Measurements from ENCODE around the gene GIMAP8.

DNA sequence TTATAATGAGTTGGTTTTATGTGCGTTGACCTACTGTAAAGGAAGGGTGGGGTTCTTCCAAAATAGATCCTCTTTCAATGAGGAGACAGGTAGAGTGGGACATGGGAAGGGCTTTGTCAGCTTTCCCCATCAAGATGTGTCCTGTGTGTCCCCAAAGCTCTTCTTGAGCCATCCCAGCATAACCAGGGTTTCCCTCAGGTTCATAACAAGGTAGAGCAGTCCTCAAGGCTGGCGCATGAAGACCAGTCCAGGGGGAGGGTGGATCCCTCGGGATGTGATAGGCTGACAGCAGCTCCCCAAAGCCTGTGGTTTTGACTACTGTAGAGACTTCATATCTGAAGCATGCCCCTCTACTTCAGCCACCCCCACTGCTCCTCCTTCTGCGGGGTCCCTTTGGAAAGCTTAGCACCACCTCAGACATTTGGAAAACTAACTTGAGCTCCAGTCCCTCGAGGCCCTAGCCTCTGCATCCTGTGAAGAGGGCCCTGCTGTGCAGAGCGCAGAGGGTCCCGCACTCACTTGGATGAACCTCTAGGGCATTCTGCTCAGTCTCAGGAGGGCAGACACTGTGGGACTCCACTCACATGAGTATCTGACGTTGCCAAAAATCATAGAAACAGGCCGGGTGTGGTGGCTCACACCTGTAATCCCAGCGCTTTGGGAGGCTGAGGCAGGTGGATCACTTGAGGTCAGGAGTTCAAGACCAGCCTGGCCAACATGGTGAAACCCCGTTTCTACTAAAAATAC is 1.1 kb upstream of the GIMAP8 start:
- no peak for TF ChIP-seq EZH2 (IDR thresholded peaks at IDR 0.05; ENCODE audit: insufficient read depth, poor library complexity, severe bottlenecking)
- no peak for TF ChIP-seq EZH2phosphoT487 (IDR thresholded peaks at IDR 0.05; ENCODE audit: insufficient read depth, low read depth)

Measured in GM23248 (cell line).